Measurements from ENCODE around the gene MAGI1.

Gene MAGI1

GRCh38 chr3:65432388-65433003, 606.2 kb downstream of the MAGI1 start:
- no peak for DNase-seq (ENCODE audit: low read depth in 2 of 2)

GRCh38 chr3:65425880-65426279, 612.8 kb downstream of the MAGI1 start:
- no peak for DNase-seq (ENCODE audit: low read depth in 2 of 2)

GRCh38 chr3:65422154-65422553, 616.6 kb downstream of the MAGI1 start:
- no peak for DNase-seq (ENCODE audit: low read depth in 2 of 2)

- no peak for DNase-seq (ENCODE audit: low read depth in 2 of 2)
Observed at GRCh38 chr3:65419233-65419632, 619.5 kb downstream of the MAGI1 start.

- no peak for DNase-seq (ENCODE audit: low read depth in 2 of 2)
Observed at GRCh38 chr3:65413891-65414290, 624.8 kb downstream of the MAGI1 start.

- no peak for DNase-seq (ENCODE audit: low read depth in 2 of 2)
Observed at GRCh38 chr3:65412588-65412987, 626.1 kb downstream of the MAGI1 start.

- no peak for DNase-seq (ENCODE audit: low read depth in 2 of 2)
Observed at GRCh38 chr3:65411367-65411766, 627.4 kb downstream of the MAGI1 start.

- DNase-seq (ENCODE audit: low read depth in 2 of 2), result no peak
Observed at GRCh38 chr3:65409176-65409569, 629.5 kb downstream of the MAGI1 start.

- no peak for DNase-seq (ENCODE audit: low read depth in 2 of 2)
Observed at GRCh38 chr3:65408531-65409175, 630.1 kb downstream of the MAGI1 start.

GRCh38 chr3:65406470-65406869, 632.2 kb downstream of the MAGI1 start:
- DNase-seq (ENCODE audit: low read depth in 2 of 2), result no peak

- no peak for DNase-seq (ENCODE audit: low read depth in 2 of 2)
Observed at GRCh38 chr3:65402597-65402996, 636.1 kb downstream of the MAGI1 start.

- no peak for DNase-seq (ENCODE audit: low read depth in 2 of 2)
Observed at GRCh38 chr3:65401359-65402305, 637.1 kb downstream of the MAGI1 start.

GRCh38 chr3:65400899-65401298, 637.8 kb downstream of the MAGI1 start:
- DNase-seq (ENCODE audit: low read depth in 2 of 2), result no peak

GRCh38 chr3:65398953-65399352, 639.8 kb downstream of the MAGI1 start:
- DNase-seq (ENCODE audit: low read depth in 2 of 2), result no peak

- DNase-seq (ENCODE audit: low read depth in 2 of 2), result no peak
Observed at GRCh38 chr3:65396078-65396477, 642.6 kb downstream of the MAGI1 start.

- DNase-seq (ENCODE audit: low read depth in 2 of 2), result no peak
Observed at GRCh38 chr3:65391068-65391467, 647.6 kb downstream of the MAGI1 start.

- no peak for DNase-seq (ENCODE audit: low read depth in 2 of 2)
Observed at GRCh38 chr3:65385805-65386204, 652.9 kb downstream of the MAGI1 start.

GRCh38 chr3:65381496-65382010, 657.2 kb downstream of the MAGI1 start:
- no peak for DNase-seq (ENCODE audit: low read depth in 2 of 2)

GRCh38 chr3:65379223-65379622, 659.5 kb downstream of the MAGI1 start:
- no peak for DNase-seq (ENCODE audit: low read depth in 2 of 2)

- DNase-seq (ENCODE audit: low read depth in 2 of 2), result no peak
Observed at GRCh38 chr3:65377637-65378036, 661.1 kb downstream of the MAGI1 start.

- no peak for DNase-seq (ENCODE audit: low read depth in 2 of 2)
Observed at GRCh38 chr3:65376426-65376825, 662.3 kb downstream of the MAGI1 start.

GRCh38 chr3:65371053-65371452, 667.7 kb downstream of the MAGI1 start:
- no peak for DNase-seq (ENCODE audit: low read depth in 2 of 2)

Measured in stimulated activated CD8-positive, alpha-beta memory T cell treated with anti-CD3 and anti-CD28 coated beads, Interleukin-2, amount 100 ng/mL, for 1 hour (primary cell).